GM23338 (cell line): ENCODE data around the gene PPP1R2.

ENCODE experiments used
- POLR2AphosphoS5 ChIP-seq: IDR thresholded peaks from 2 replicates; pipeline ENCODE4 v1.6.1; 2016; ENCODE audit warnings: antibody characterized with exemption, low read depth
- STAT1 ChIP-seq: IDR thresholded peaks from one replicate; pipeline ENCODE4 v1.6.1; 2016; ENCODE audit warnings: antibody characterized with exemption; ENCODE audit not compliant: unreplicated experiment
- ZNF331 ChIP-seq: fragments of 250-450 bp; sonication (Bioruptor Pico); IDR thresholded peaks from 2 replicates; pipeline ENCODE4 v1.5.0; 2020; ENCODE audit warnings: low read depth, mild to moderate bottlenecking, moderate library complexity
- TF ChIP-seq, protein P1 (sequence below), 2 experiments: fragments of 200-600 bp in 1 of 2; sonication (generic) in 1 of 2; conservative IDR thresholded peaks; 2 replicates each; pipeline versions ENCODE4 v1.5.1 to v1.6.1; 2016 to 2017; ENCODE audit warnings: antibody characterized with exemption in 2 of 2, low read depth in 2 of 2, mild to moderate bottlenecking in 2 of 2, moderate library complexity in 1 of 2
- TF ChIP-seq, protein P2 (sequence below): IDR thresholded peaks from 2 replicates; pipeline ENCODE4 v1.6.1; 2016; ENCODE audit warnings: antibody characterized with exemption

DNA sequence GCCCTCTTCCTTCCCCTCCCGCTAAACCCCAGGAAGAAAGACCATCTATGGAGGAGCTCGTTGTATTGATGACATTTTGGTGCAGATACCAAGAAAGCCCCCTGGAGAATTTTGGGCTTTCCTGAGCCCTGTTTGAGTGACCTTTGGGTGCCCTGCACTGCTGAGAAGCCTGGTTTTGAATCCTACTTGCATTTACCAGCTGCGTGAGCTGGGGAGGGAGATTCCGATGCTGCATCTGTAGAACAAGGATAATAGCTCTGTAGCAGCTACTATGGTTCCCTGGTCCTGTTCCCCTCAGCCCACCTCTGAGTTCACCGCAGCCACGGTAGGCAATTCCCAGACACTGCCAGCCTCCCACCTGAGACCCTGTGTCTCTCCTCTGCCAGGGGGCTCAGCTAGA, 35.4 kb upstream of the PPP1R2 start:
- TF ChIP-seq, protein P1, sequence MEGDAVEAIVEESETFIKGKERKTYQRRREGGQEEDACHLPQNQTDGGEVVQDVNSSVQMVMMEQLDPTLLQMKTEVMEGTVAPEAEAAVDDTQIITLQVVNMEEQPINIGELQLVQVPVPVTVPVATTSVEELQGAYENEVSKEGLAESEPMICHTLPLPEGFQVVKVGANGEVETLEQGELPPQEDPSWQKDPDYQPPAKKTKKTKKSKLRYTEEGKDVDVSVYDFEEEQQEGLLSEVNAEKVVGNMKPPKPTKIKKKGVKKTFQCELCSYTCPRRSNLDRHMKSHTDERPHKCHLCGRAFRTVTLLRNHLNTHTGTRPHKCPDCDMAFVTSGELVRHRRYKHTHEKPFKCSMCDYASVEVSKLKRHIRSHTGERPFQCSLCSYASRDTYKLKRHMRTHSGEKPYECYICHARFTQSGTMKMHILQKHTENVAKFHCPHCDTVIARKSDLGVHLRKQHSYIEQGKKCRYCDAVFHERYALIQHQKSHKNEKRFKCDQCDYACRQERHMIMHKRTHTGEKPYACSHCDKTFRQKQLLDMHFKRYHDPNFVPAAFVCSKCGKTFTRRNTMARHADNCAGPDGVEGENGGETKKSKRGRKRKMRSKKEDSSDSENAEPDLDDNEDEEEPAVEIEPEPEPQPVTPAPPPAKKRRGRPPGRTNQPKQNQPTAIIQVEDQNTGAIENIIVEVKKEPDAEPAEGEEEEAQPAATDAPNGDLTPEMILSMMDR (conservative IDR thresholded peaks at IDR 0.05; ENCODE audit: low read depth in 2 of 2): no peak
- TF ChIP-seq ZNF331 (no peak), POLR2AphosphoS5 (no peak), STAT1 (no peak)
- TF ChIP-seq, protein P2, sequence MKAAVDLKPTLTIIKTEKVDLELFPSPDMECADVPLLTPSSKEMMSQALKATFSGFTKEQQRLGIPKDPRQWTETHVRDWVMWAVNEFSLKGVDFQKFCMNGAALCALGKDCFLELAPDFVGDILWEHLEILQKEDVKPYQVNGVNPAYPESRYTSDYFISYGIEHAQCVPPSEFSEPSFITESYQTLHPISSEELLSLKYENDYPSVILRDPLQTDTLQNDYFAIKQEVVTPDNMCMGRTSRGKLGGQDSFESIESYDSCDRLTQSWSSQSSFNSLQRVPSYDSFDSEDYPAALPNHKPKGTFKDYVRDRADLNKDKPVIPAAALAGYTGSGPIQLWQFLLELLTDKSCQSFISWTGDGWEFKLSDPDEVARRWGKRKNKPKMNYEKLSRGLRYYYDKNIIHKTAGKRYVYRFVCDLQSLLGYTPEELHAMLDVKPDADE: no peak
